Testis (tissue), 2 donors: ENCODE measurements around the gene KCNH4.
"Not testable (repeated sequence)": the region's sequence is repeated elsewhere in the genome, so short reads cannot be mapped to it uniquely, and the experiment has no call there.

ENCODE experiments used
- POLR2A ChIP-seq: fragments of 450-650 bp; IDR thresholded peaks from one replicate; pipeline ENCODE4 v1.6.1; 2017; ENCODE audit warnings: antibody characterized with exemption, mild to moderate bottlenecking, moderate library complexity
- TF ChIP-seq, protein P1 (sequence below), 3 experiments: fragments of 450-650 bp in 2 of 3; fragments of 200-600 bp in 1 of 3; sonication (generic) in 1 of 3; IDR thresholded peaks; one replicate each; pipeline ENCODE4 v1.5.1; 2016 to 2019; ENCODE audit warnings: antibody characterized with exemption in 3 of 3, mild to moderate bottlenecking in 2 of 3, moderate library complexity in 1 of 3

- TF ChIP-seq, protein P1, sequence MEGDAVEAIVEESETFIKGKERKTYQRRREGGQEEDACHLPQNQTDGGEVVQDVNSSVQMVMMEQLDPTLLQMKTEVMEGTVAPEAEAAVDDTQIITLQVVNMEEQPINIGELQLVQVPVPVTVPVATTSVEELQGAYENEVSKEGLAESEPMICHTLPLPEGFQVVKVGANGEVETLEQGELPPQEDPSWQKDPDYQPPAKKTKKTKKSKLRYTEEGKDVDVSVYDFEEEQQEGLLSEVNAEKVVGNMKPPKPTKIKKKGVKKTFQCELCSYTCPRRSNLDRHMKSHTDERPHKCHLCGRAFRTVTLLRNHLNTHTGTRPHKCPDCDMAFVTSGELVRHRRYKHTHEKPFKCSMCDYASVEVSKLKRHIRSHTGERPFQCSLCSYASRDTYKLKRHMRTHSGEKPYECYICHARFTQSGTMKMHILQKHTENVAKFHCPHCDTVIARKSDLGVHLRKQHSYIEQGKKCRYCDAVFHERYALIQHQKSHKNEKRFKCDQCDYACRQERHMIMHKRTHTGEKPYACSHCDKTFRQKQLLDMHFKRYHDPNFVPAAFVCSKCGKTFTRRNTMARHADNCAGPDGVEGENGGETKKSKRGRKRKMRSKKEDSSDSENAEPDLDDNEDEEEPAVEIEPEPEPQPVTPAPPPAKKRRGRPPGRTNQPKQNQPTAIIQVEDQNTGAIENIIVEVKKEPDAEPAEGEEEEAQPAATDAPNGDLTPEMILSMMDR (IDR thresholded peaks at IDR 0.05) = not testable (repeated sequence)
- TF ChIP-seq POLR2A = not testable (repeated sequence)
These were observed 5.2 kb upstream of the KCNH4 start for GRCh38 chr17:42186191-42186590.
